ENCODE results near the gene PCED1B.

GRCh38 chr12:47052274-47052673 is 27.1 kb upstream of the PCED1B start:
- TF ChIP-seq, protein P1, sequence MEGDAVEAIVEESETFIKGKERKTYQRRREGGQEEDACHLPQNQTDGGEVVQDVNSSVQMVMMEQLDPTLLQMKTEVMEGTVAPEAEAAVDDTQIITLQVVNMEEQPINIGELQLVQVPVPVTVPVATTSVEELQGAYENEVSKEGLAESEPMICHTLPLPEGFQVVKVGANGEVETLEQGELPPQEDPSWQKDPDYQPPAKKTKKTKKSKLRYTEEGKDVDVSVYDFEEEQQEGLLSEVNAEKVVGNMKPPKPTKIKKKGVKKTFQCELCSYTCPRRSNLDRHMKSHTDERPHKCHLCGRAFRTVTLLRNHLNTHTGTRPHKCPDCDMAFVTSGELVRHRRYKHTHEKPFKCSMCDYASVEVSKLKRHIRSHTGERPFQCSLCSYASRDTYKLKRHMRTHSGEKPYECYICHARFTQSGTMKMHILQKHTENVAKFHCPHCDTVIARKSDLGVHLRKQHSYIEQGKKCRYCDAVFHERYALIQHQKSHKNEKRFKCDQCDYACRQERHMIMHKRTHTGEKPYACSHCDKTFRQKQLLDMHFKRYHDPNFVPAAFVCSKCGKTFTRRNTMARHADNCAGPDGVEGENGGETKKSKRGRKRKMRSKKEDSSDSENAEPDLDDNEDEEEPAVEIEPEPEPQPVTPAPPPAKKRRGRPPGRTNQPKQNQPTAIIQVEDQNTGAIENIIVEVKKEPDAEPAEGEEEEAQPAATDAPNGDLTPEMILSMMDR (IDR thresholded peaks at IDR 0.05) = no peak
- TF ChIP-seq POLR2AphosphoS5 (IDR thresholded peaks at IDR 0.05) (no peak), POLR2A (IDR thresholded peaks at IDR 0.05) (no peak)
